Parathyroid adenoma (tissue), 2 donors: ENCODE data around the gene CD200R1.

Source experiments
- H2AFZ ChIP-seq: fragments of 300-600 bp; sonication (generic); one replicate; pipeline ENCODE4 v1.7.0; 2017; ENCODE audit warnings: antibody characterized with exemption, mild to moderate bottlenecking
- H3K27ac ChIP-seq: fragments of 300-600 bp; sonication (generic); one replicate; pipeline ENCODE4 v1.7.0; 2017
- H3K27me3 ChIP-seq: fragments of 300-600 bp; sonication (generic); one replicate; pipeline ENCODE4 v1.7.0; 2017; ENCODE audit warnings: low read length; ENCODE audit not compliant: control insufficient read depth, insufficient read depth
- H3K36me3 ChIP-seq: fragments of 300-600 bp; sonication (generic); one replicate; pipeline ENCODE4 v1.7.0; 2017; ENCODE audit warnings: low read length; ENCODE audit not compliant: control insufficient read depth, insufficient read depth
- H3K4me1 ChIP-seq: fragments of 300-600 bp; sonication (generic); one replicate; pipeline ENCODE4 v1.7.0; 2017; ENCODE audit warnings: control low read depth
- H3K4me2 ChIP-seq: fragments of 300-600 bp; sonication (generic); one replicate; pipeline ENCODE4 v1.7.0; 2017; ENCODE audit warnings: low read length
- H3K4me3 ChIP-seq: fragments of 300-600 bp; sonication (generic); one replicate; pipeline ENCODE4 v1.7.0; 2017; ENCODE audit warnings: low read depth, low read length
- H3K79me2 ChIP-seq: fragments of 300-600 bp; sonication (generic); one replicate; pipeline ENCODE4 v1.7.0; 2017; ENCODE audit warnings: control low read depth
- H3K9ac ChIP-seq: fragments of 300-600 bp; sonication (generic); one replicate; pipeline ENCODE4 v1.7.0; 2017; ENCODE audit warnings: mild to moderate bottlenecking
- H3K9me3 ChIP-seq: fragments of 300-600 bp; sonication (generic); one replicate; pipeline ENCODE4 v1.7.0; 2017; ENCODE audit warnings: low read length; ENCODE audit not compliant: control insufficient read depth
- TF ChIP-seq, protein P1 (sequence below): fragments of 300-600 bp; sonication (generic); IDR thresholded peaks from one replicate; pipeline ENCODE4 v1.7.0; 2017; ENCODE audit warnings: antibody characterized with exemption, mild to moderate bottlenecking
- donor health status: primary hyperparathyroidism.

CD200R1 gene, protein sequence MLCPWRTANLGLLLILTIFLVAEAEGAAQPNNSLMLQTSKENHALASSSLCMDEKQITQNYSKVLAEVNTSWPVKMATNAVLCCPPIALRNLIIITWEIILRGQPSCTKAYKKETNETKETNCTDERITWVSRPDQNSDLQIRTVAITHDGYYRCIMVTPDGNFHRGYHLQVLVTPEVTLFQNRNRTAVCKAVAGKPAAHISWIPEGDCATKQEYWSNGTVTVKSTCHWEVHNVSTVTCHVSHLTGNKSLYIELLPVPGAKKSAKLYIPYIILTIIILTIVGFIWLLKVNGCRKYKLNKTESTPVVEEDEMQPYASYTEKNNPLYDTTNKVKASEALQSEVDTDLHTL

DNA sequence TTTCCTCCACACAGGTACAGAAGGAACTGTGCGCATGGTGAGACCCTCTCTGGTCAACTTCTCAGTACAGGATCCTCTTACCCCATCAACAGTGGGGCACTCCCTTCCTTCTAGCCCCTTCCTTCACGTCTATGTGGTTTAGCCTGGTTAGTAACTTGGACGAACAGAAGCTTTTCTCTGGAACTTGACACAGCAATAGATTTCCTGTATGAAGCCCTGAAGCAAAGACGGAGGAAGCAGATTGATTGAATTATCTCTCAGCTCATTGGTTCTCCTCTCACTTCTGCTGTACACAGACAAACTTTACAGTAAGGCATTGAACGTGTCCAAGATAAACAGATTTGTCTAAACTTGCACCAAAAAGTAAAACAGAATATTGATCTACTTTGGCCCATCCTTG is at the start of gene CD200R1:
TSS of gene CD200R1 (minus strand) at position 210 of the 400 bp plus-strand sequence. CDS start 246 bp downstream, outside the sequence.
- no peak within 1 kb of the TSS for H3K27ac ChIP-seq
- H3K79me2 ChIP-seq: no peaks in the 10 kb centered on the region
- H3K4me3 ChIP-seq: no peak within 1 kb of the TSS
- H3K4me2 ChIP-seq: no peak within 1 kb of the TSS
- no peaks in the 10 kb centered on the region for H3K9me3 ChIP-seq
- H3K36me3 ChIP-seq: no peaks in the 10 kb centered on the region
- H2AFZ ChIP-seq: no peak within 1 kb of the TSS
- H3K4me1 ChIP-seq: peaks cover 6% of the 10 kb centered on the region
- no peak within 1 kb of the TSS for H3K9ac ChIP-seq
- TF ChIP-seq, protein P1, sequence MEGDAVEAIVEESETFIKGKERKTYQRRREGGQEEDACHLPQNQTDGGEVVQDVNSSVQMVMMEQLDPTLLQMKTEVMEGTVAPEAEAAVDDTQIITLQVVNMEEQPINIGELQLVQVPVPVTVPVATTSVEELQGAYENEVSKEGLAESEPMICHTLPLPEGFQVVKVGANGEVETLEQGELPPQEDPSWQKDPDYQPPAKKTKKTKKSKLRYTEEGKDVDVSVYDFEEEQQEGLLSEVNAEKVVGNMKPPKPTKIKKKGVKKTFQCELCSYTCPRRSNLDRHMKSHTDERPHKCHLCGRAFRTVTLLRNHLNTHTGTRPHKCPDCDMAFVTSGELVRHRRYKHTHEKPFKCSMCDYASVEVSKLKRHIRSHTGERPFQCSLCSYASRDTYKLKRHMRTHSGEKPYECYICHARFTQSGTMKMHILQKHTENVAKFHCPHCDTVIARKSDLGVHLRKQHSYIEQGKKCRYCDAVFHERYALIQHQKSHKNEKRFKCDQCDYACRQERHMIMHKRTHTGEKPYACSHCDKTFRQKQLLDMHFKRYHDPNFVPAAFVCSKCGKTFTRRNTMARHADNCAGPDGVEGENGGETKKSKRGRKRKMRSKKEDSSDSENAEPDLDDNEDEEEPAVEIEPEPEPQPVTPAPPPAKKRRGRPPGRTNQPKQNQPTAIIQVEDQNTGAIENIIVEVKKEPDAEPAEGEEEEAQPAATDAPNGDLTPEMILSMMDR: no peak
- H3K27me3 ChIP-seq: no peaks in the 10 kb centered on the region

DNA sequence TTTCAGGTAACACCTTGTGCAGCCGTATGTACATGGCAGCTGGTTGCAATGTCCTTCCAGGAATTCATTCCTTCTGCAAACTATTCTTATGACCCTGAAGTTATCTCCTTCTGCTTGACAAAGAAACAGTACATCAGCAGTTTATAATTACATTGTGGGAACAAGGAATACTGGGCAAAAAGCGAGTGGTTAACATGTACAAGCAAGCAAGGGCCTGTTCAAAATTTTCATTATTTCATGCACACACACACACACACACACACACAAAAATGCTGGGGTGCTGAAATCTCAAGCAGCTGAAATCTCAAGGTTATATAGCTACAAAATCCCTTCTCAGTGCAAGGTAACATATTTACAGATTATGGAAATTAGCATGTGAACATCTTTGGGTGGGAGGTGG is 46.6 kb upstream of the CD200R1 start:
- Histone ChIP-seq H3K9ac (no peak overlapping the region), H3K9me3 (no peaks in the 10 kb centered on the region), H3K4me2 (no peak overlapping the region), H3K4me1 (peaks cover 12% of the 10 kb centered on the region), H3K4me3 (no peak overlapping the region), H3K27ac (no peak overlapping the region), H3K79me2 (peaks cover 3% of the 10 kb centered on the region), H3K36me3 (no peaks in the 10 kb centered on the region), H2AFZ (no peak overlapping the region), H3K27me3 (no peaks in the 10 kb centered on the region)
- TF ChIP-seq, protein P1: no peak

DNA sequence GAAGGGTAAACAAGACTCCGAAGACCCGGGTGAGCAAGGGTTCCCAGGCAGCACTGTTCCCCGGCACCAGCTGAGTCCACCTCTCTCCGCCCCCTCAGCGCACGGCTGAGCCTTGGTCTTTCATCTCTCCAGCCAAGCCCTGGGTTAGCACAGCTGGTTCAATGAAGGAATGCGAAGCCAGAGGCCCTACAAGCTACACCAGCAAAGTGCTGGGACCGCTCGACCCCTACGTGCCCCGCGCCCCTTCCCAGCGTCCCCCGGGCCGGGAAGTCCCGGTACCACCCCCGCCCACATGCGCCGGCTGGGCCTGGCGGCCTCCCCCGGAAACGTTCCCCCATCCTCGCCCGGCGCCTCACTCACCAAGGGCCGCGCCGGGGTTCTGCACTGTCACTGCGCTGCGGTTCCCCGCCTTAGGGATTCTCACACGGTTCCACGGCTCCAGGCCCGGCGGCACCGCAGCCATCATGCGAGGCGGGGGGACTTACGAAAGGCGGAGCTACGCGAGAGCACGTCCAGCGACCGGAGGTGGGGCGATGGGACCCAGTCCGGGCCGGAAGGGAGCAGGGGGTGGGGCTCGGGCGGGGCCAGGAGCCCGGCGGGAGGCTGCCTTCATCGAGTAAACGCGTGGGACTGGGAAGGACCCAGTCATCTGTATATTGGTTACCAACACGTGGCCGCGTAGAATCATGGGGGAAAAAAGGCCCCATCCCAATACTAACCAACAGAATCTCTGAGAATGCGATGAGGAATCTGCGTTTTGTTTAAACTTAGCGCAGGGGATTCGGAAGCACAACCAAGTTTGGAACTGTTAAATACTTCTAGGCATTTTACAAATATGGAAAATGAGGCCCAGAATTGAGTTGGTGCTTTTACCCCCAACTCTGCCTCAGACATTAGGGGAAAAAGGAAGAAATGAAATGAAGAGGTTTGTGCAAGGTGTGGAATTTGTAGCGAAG is 44.6 kb upstream of the CD200R1 start:
- Histone ChIP-seq H3K27ac (peak overlapping the region; percentile 84), H3K79me2 (peaks cover 3% of the 10 kb centered on the region), H3K4me2 (peak overlapping the region; percentile 71), H3K36me3 (no peaks in the 10 kb centered on the region), H3K4me1 (peaks cover 12% of the 10 kb centered on the region), H3K9ac (peak overlapping the region; percentile 32), H3K27me3 (no peaks in the 10 kb centered on the region), H3K4me3 (peak overlapping the region; percentile 85), H2AFZ (peak overlapping the region; percentile 84), H3K9me3 (no peaks in the 10 kb centered on the region)
- TF ChIP-seq, protein P1: no peak

DNA sequence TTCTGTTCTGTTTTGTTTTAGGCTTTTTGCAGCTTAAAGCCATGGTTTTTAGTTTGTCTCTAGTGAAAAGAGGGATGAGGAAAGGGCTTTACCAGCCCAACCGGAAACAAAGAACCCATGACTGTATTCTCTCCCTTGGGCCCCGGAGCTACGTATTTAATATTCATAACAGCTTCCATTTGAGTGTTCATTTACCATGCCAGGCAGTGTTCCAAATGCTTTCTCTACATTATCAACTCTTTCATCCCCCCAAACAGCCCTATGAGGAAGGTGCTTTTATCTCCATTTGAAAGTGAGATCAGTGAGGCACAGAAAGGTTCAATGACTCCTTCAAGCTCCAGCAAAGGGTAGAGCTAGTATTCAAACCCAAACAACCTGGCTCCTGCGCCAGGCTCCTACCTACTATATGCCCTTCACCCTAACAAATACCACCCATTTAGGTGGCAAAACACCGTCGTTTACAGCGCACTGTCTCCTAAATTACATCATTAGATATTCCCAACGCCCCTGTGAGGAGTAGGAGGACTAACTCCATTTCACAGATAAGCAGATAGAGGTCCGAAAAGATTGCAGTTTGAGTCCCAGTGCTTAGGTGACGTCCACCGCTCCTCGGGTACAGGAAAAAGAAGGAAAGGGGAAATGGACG is 43.8 kb upstream of the CD200R1 start:
- TF ChIP-seq, protein P1: no peak

More for the DNA sequence above, 43.8 kb upstream of the CD200R1 start:
- Histone ChIP-seq H2AFZ (peak overlapping the region; percentile 84), H3K27me3 (no peaks in the 10 kb centered on the region), H3K9ac (peak overlapping the region; percentile 32), H3K4me2 (peak overlapping the region; percentile 71), H3K36me3 (no peaks in the 10 kb centered on the region), H3K27ac (peak overlapping the region; percentile 84), H3K4me1 (peaks cover 12% of the 10 kb centered on the region), H3K79me2 (peaks cover 3% of the 10 kb centered on the region), H3K4me3 (peak overlapping the region; percentile 85), H3K9me3 (no peaks in the 10 kb centered on the region)
